Body of pancreas (tissue), 4 donors: ENCODE results near the gene GRID1. TPM values are rescaled to one million over a fixed set of nuclear protein-coding genes. Genes with fewer than 3 reads are reported as not detected.

Source experiments
- ATAC-seq: fragments of 150-250 bp; one replicate; pipeline ENCODE4 v1.9.1; 2016
- DNase-seq, 4 donors: peaks; one replicate each; pipeline ENCODE4 v3.0.0-alpha.2; 2019
- H3K27ac ChIP-seq, 4 donors: fragments of 200-600 bp; sonication (generic); 1 replicate in 3 of 4; 2 replicates in 1 of 4; pipeline versions ENCODE4 v1.5.1 to v1.6.1; 2016 to 2019; ENCODE audit warnings: mild to moderate bottlenecking in 1 of 4, mixed read lengths in 1 of 4, moderate library complexity in 1 of 4
- H3K27me3 ChIP-seq, 2 donors: fragments of 200-600 bp; sonication (generic); one replicate each; pipeline ENCODE4 v1.6.0; 2016; ENCODE audit warnings: mild to moderate bottlenecking in 1 of 2
- H3K36me3 ChIP-seq, 2 donors: fragments of 200-600 bp; sonication (generic); replicated peaks in 1 of 2; 2 replicates each; pipeline ENCODE4 v1.5.1; 2016; ENCODE audit warnings: low read depth in 2 of 2; ENCODE audit not compliant: insufficient read depth in 1 of 2
- H3K4me1 ChIP-seq: fragments of 200-600 bp; sonication (generic); one replicate; pipeline ENCODE4 v1.6.0; 2016
- H3K4me3 ChIP-seq, 2 donors: fragments of 200-600 bp; sonication (generic); 1 replicate in 1 of 2; 2 replicates in 1 of 2; pipeline ENCODE4 v1.5.1; 2016 to 2019
- H3K9me3 ChIP-seq, 3 donors: fragments of 200-600 bp; sonication (generic); 1 replicate in 2 of 3; 2 replicates in 1 of 3; pipeline ENCODE4 v1.5.1; 2016
- CTCF ChIP-seq, 7 experiments: fragments of 450-650 bp in 4 of 7; fragments of 200-600 bp in 3 of 7; sonication (generic) in 3 of 7; IDR thresholded peaks; one replicate each; pipeline ENCODE4 v1.5.1; 2016 to 2019; ENCODE audit warnings: antibody characterized with exemption in 7 of 7
- POLR2A ChIP-seq, 3 donors: fragments of 450-650 bp; IDR thresholded peaks; one replicate each; pipeline ENCODE4 v1.6.1; 2016; ENCODE audit warnings: antibody characterized with exemption in 3 of 3, mild to moderate bottlenecking in 2 of 3
- WGBS, 2 donors: methylation state at CpG; one replicate each; pipeline ENCODE4 v1.1.5; 2017; 5-methylcytosine and 5-hydroxymethylcytosine counted together
- intact Hi-C: fragments of 100-400 bp; cut with DNase I; formaldehyde crosslinking; loops from one replicate; pipeline ENCODE4 v1.15.1; 2023
- microRNA counts, 2 donors: library from miRNA; unstranded; fragments of <30 nt; microRNA quantifications; one replicate each; lab custom pipeline; 2017
- microRNA-seq, 2 donors: library from miRNA; unstranded; fragments of <30 nt; microRNA quantifications; one replicate each; pipeline ENCODE4, GENCODE V29; 2016; ENCODE audit warnings: borderline number of aligned reads in 2 of 2, borderline replicate concordance in 2 of 2
- small RNA-seq: library from RNA; depleted of rRNA; stranded (forward); fragments of <200 nt; gene quantifications from one replicate; pipeline ENCODE3, GENCODE V24; 2016
- total RNA-seq, 2 donors: library from RNA; depleted of rRNA; stranded (reverse); fragments of >200 nt; gene quantifications; one replicate each; pipeline ENCODE4 v1.1.0, GENCODE V29; 2016

Gene GRID1
- total RNA-seq, 2 donors from 2014 or later: 1.0 to 1.6 TPM

GRCh38 chr10:85570871-85571270 is 795.7 kb downstream of the GRID1 start:
- no peaks in the 10 kb centered on the region for H3K4me1 ChIP-seq
- DNase-seq (no peak), ATAC-seq (no peak)
- 92 to 96% methylated on average over 1 of the region's 1 CpG for WGBS, 2 donors
- no peak overlapping the region for H3K27ac ChIP-seq
- H3K9me3 ChIP-seq: no peaks in the 10 kb centered on the region
- no peaks in the 10 kb centered on the region for H3K27me3 ChIP-seq
- intact Hi-C loops: no loop called here
- H3K36me3 ChIP-seq: no peaks in the 10 kb centered on the region
- H3K4me3 ChIP-seq: no peak overlapping the region
- TF ChIP-seq CTCF (IDR thresholded peaks at IDR 0.05): no peak
- TF ChIP-seq POLR2A (IDR thresholded peaks at IDR 0.05): no peak

GRCh38 chr10:85565381-85565780 is 801.2 kb downstream of the GRID1 start:
- Histone ChIP-seq H3K27ac (no peak overlapping the region), H3K4me1 (no peaks in the 10 kb centered on the region)

GRCh38 chr10:85558533-85558932 is 808.1 kb downstream of the GRID1 start:
- no peak for ATAC-seq
- 48 to 50% methylated on average over 6 of the region's 6 CpGs for WGBS, 2 donors

More at GRCh38 chr10:85565381-85565780, 801.2 kb downstream of the GRID1 start:
- Histone ChIP-seq H3K9me3 (no peaks in the 10 kb centered on the region), H3K4me3 (no peak overlapping the region), H3K36me3 (no peaks in the 10 kb centered on the region), H3K27me3 (no peaks in the 10 kb centered on the region)
- intact Hi-C loops: no loop called here
- DNase-seq: no peak
- 39 to 56% methylated on average over 1 of the region's 1 CpG for WGBS, 2 donors
- ATAC-seq: no peak
- no peak for TF ChIP-seq POLR2A (IDR thresholded peaks at IDR 0.05)

GRCh38 chr10:85557706-85558105 is 808.9 kb downstream of the GRID1 start:
- Histone ChIP-seq H3K27ac (no peak overlapping the region), H3K4me1 (no peaks in the 10 kb centered on the region), H3K9me3 (no peaks in the 10 kb centered on the region), H3K36me3 (no peaks in the 10 kb centered on the region), H3K4me3 (no peak overlapping the region), H3K27me3 (no peaks in the 10 kb centered on the region)
- intact Hi-C loops: no loop called here
- no peak for TF ChIP-seq CTCF (IDR thresholded peaks at IDR 0.05)
- TF ChIP-seq POLR2A (IDR thresholded peaks at IDR 0.05): no peak
- no peak for ATAC-seq
- DNase-seq: no peak
- 83 to 88% methylated on average over 2 of the region's 2 CpGs for WGBS, 2 donors

More at GRCh38 chr10:85558533-85558932, 808.1 kb downstream of the GRID1 start:
- Histone ChIP-seq H3K9me3 (no peaks in the 10 kb centered on the region), H3K27ac (no peak overlapping the region), H3K36me3 (no peaks in the 10 kb centered on the region), H3K27me3 (no peaks in the 10 kb centered on the region), H3K4me1 (no peaks in the 10 kb centered on the region), H3K4me3 (no peak overlapping the region)
- intact Hi-C loops: no loop called here
- DNase-seq: no peak
- no peak for TF ChIP-seq POLR2A (IDR thresholded peaks at IDR 0.05)
- no peak for TF ChIP-seq CTCF (IDR thresholded peaks at IDR 0.05)

GRCh38 chr10:85557077-85557476 is 809.5 kb downstream of the GRID1 start:
- H3K27me3 ChIP-seq: no peaks in the 10 kb centered on the region
- ATAC-seq: no peak
- no peaks in the 10 kb centered on the region for H3K9me3 ChIP-seq
- intact Hi-C loops: no loop called here
- no peaks in the 10 kb centered on the region for H3K4me1 ChIP-seq
- 58 to 74% methylated on average over 2 of the region's 2 CpGs for whole genome bisulfite sequencing, 2 donors
- no peaks in the 10 kb centered on the region for H3K36me3 ChIP-seq
- H3K27ac ChIP-seq: no peak overlapping the region
- H3K4me3 ChIP-seq: no peak overlapping the region
- DNase-seq: no peak
- TF ChIP-seq CTCF (IDR thresholded peaks at IDR 0.05): no peak
- no peak for TF ChIP-seq POLR2A (IDR thresholded peaks at IDR 0.05)

MicroRNAs within 50 kb of the gene (microRNA counts, 767-probe panel; counts per million panel counts)
- 0 to 736 counts per million in 2 donors for microRNA hsa-miR-346 (lab: Ali Mortazavi, UCI)

Small RNAs within 50 kb of the gene (microRNA-seq; reads per million reads assigned to microRNA genes)
- gene MIR346: 1.9 to 4.5 reads per million in 2 donors

Small RNAs within 50 kb of the gene (small RNA-seq; reads per million reads assigned to genes)
- gene MIR346 (not detected), gene RF02271 (not detected), gene RN7SKP238 (not detected), gene RNA5SP322 (not detected)

Other genes with a start within 250 kb of the GRID1 start
- 10 to 100 TPM; 24.1 to 38.9 TPM for gene WAPL, start 155.0 kb upstream of the GRID1 start, total RNA-seq